HG03196 (cell line): ENCODE measurements around the gene SLC17A2.

ENCODE experiments used
- ATAC-seq: cut with Tn5 transposase; IDR thresholded peaks from one replicate; pipeline ENCODE4 v1.9.1; 2021; ENCODE audit not compliant: unreplicated experiment

The SLC17A2 gene

GRCh38 chr6:25930532-25931410 is at the start of gene SLC17A2:
Gene SLC17A2 (minus strand): TSS chr6:25930691. CDS start chr6:25925796, 4,895 bp downstream.
- no peak for ATAC-seq

- no peak for ATAC-seq
Measured at GRCh38 chr6:25975923-25976560, 45.6 kb upstream of the SLC17A2 start.

- ATAC-seq: no peak
Measured at GRCh38 chr6:25973923-25974555, 43.5 kb upstream of the SLC17A2 start.

- ATAC-seq: no peak
Measured at GRCh38 chr6:25972902-25973301, 42.4 kb upstream of the SLC17A2 start.

GRCh38 chr6:25972128-25972527 is 41.6 kb upstream of the SLC17A2 start:
- no peak for ATAC-seq

GRCh38 chr6:25971187-25971821 is 40.8 kb upstream of the SLC17A2 start:
- no peak for ATAC-seq

- no peak for ATAC-seq
Measured at GRCh38 chr6:25968769-25969168, 38.3 kb upstream of the SLC17A2 start.

GRCh38 chr6:25966711-25967110 is 36.2 kb upstream of the SLC17A2 start:
- ATAC-seq: no peak

GRCh38 chr6:25965058-25965457 is 34.6 kb upstream of the SLC17A2 start:
- no peak for ATAC-seq

- ATAC-seq: no peak
Measured at GRCh38 chr6:25963426-25964123, 33.1 kb upstream of the SLC17A2 start.

- peak; percentile 79 for ATAC-seq
Measured at GRCh38 chr6:25962149-25963127, 31.9 kb upstream of the SLC17A2 start, which contains the start of gene TRIM38. Gene TRIM38 (plus strand): TSS chr6:25962802. CDS start chr6:25966523, 3,721 bp downstream.

- no peak for ATAC-seq
Measured at GRCh38 chr6:25961619-25962148, 31.2 kb upstream of the SLC17A2 start.

- no peak for ATAC-seq
Measured at GRCh38 chr6:25960734-25961133, 30.2 kb upstream of the SLC17A2 start.

GRCh38 chr6:25959890-25960536 is 29.5 kb upstream of the SLC17A2 start:
- no peak for ATAC-seq

GRCh38 chr6:25958700-25959162 is 28.2 kb upstream of the SLC17A2 start:
- no peak for ATAC-seq

GRCh38 chr6:25956226-25956625 is 25.7 kb upstream of the SLC17A2 start:
- ATAC-seq: no peak

GRCh38 chr6:25954756-25955155 is 24.3 kb upstream of the SLC17A2 start:
- no peak for ATAC-seq

- ATAC-seq: no peak
Measured at GRCh38 chr6:25953733-25954132, 23.2 kb upstream of the SLC17A2 start.

- no peak for ATAC-seq
Measured at GRCh38 chr6:25952535-25952934, 22.0 kb upstream of the SLC17A2 start.
